Measurements from ENCODE around the gene RSPO1. TPM values are rescaled to one million over a fixed set of nuclear protein-coding genes. Genes with fewer than 3 reads are reported as not detected.

RSPO1 gene
- total and polyA plus RNA-seq, 2 of the 4 experiments (the other 2 are of a cell fraction) = not detected

DNA sequence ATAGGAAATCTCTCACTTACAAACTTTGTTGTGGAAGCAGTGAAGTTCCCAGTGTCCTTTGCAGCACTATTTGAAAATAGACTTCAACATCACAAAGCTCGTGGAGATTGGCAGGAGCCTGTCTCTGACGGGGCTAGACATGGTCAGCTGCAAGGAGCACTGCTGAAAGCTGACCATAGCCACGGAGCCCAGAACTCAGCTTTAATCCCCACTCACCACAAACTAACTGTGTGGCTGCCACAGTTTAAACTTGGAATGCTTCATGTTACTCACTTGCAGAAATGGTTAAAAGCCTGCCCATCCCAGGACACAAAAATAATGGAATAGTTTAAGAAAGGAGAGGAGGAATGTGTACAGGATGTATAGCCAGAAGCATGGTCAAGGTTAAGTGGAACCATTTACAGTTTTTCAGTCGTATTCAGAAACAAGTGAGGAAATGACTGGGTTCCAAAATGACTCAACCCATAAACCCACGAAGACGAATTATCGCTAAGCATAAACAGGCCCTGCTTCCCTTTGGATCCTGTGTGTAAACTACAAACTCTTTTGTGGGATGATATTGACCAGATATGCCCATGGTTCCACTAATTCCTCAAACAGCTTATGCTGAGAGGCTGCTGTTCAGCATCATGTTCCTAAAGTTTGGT, 59.7 kb downstream of the RSPO1 start:
- peak overlapping the region; percentile 78 for H3K4ac ChIP-seq (ENCODE audit: low read depth, low read length)
- in situ Hi-C loops (cut with MboI; ENCODE audit: low sequenced_read_pairs) = loop anchor here (25.0 kb wide), 1 partner anchor 437 kb away; the partner anchor contains the start of genes FHL3 and UTP11
- no peaks in the 10 kb centered on the region for H3K27me3 ChIP-seq (ENCODE audit: control insufficient read depth, insufficient read depth, low read length)
- peak overlapping the region; percentile 69 for H3K18ac ChIP-seq (ENCODE audit: low read depth, low read length)
- H2BK5ac ChIP-seq (ENCODE audit: low read depth, low read length, poor library complexity, severe bottlenecking) = peak overlapping the region; percentile 86
- intact Hi-C loops (cut with micrococcal nuclease) = loop anchor here (10.0 kb wide), 1 partner anchor 120 kb away; no protein-coding TSS in a partner anchor
- peaks cover 4 to 44% of the 10 kb centered on the region in 2 experiments; a peak in 3 of 4 replicates for H3K79me1 ChIP-seq (ENCODE audit: low read depth in 1 of 2, low read length in 2 of 2)
- peak overlapping the region; percentile 49 for H2BK120ac ChIP-seq (ENCODE audit: low read depth, low read length)
- H2AK9ac ChIP-seq (replicated peaks; ENCODE audit: low read depth, low read length, poor library complexity) = no peak overlapping the region
- H4K8ac ChIP-seq (ENCODE audit: low read depth in 2 of 2, low read length in 2 of 2) = peak overlapping the region; percentile 4 to 49; a peak in 3 of 4 replicates
- peak; percentile 91 for DNase-seq
- H3K4me2 ChIP-seq (ENCODE audit: low read depth, low read length) = peak overlapping the region; percentile 45
- peaks cover 14% of the 10 kb centered on the region for H3K4me1 ChIP-seq (ENCODE audit: control insufficient read depth, insufficient read depth, low read length)
- peak overlapping the region; percentile 26; the same call in 2 of the 3 replicates for H2BK15ac ChIP-seq (ENCODE audit: low read depth, low read length)
- H3K36me3 ChIP-seq (ENCODE audit: control insufficient read depth, insufficient read depth, low read length) = peaks cover 43% of the 10 kb centered on the region
- CTCF ChIA-PET = interaction anchor here (0.7 kb wide), 1 partner anchor 8 kb away, joined by 3 read pairs; no protein-coding TSS in a partner anchor
- H4K5ac ChIP-seq (ENCODE audit: low read depth, low read length) = peak overlapping the region; percentile 54; the same call in 1 of the 2 replicates
- peak; percentile 75 for ATAC-seq (ENCODE audit: low read depth)
- H3K14ac ChIP-seq (replicated peaks; ENCODE audit: low read depth, low read length) = peak overlapping the region; percentile 56
- H3K27ac ChIP-seq (ENCODE audit: insufficient read depth, low read length) = peak overlapping the region; percentile 71
- no CpG with 5 or more reads among the region's 7 CpGs for WGBS, 2 experiments (ENCODE audit: extremely low coverage in 2 of 2, insufficient read length in 1 of 2)
- dilution Hi-C loops (cut with HindIII; ENCODE audit: low sequenced_read_pairs, unreplicated experiment) = no loop called here
- H2BK20ac ChIP-seq (ENCODE audit: low read depth, low read length) = peak overlapping the region; percentile 62; the same call in 1 of the 2 replicates
- H3K23ac ChIP-seq (ENCODE audit: low read depth, low read length) = peak overlapping the region; percentile 0; the same call in 1 of the 2 replicates
- peak overlapping the region; percentile 11; the same call in 1 of the 2 replicates for H2AK5ac ChIP-seq (ENCODE audit: low read depth, low read length)
- peaks cover 2% of the 10 kb centered on the region; the same call in 1 of the 2 replicates for H3K9me1 ChIP-seq (ENCODE audit: insufficient read depth, low read length)
- no peak overlapping the region; the same call in 1 of the 2 replicates for H3K9ac ChIP-seq (ENCODE audit: low read depth, low read length)
- peak overlapping the region; percentile 1 for H2AFZ ChIP-seq (replicated peaks; ENCODE audit: low read length, poor library complexity)
- H3K56ac ChIP-seq (ENCODE audit: extremely low read depth, insufficient read depth, low read length) = peak overlapping the region; percentile 46; the same call in 1 of the 2 replicates
- peaks cover 15% of the 10 kb centered on the region for H4K20me1 ChIP-seq (ENCODE audit: insufficient read depth, low read length)
- POLR2A ChIA-PET (ENCODE audit: unreplicated experiment) = no interaction called here
- H4K91ac ChIP-seq (ENCODE audit: insufficient read depth, low read depth, low read length) = peak overlapping the region; percentile 42
- BruUV-seq (replicated peaks) = no TSS peak
- no peak overlapping the region for H3K4me3 ChIP-seq (ENCODE audit: insufficient read depth, low read depth, low read length)
- no peaks in the 10 kb centered on the region for H3K9me3 ChIP-seq (ENCODE audit: control insufficient read depth, insufficient read depth, low read length)
- no peak for TF ChIP-seq MAFK (IDR thresholded peaks at IDR 0.05; ENCODE audit: low read depth, low read length)
- TF ChIP-seq FOS (IDR thresholded peaks at IDR 0.05; ENCODE audit: low read depth, low read length) = peak; percentile 67
- no peak for TF ChIP-seq CHD1 (IDR thresholded peaks at IDR 0.05; ENCODE audit: low read depth, low read length)
- no peak for TF ChIP-seq MAZ (IDR thresholded peaks at IDR 0.05; ENCODE audit: borderline replicate concordance, low read depth, low read length)
- TF ChIP-seq, protein P1, sequence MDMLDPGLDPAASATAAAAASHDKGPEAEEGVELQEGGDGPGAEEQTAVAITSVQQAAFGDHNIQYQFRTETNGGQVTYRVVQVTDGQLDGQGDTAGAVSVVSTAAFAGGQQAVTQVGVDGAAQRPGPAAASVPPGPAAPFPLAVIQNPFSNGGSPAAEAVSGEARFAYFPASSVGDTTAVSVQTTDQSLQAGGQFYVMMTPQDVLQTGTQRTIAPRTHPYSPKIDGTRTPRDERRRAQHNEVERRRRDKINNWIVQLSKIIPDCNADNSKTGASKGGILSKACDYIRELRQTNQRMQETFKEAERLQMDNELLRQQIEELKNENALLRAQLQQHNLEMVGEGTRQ (IDR thresholded peaks at IDR 0.05; ENCODE audit: low read depth, low read length) = no peak
- TF ChIP-seq SMC3 (IDR thresholded peaks at IDR 0.05; ENCODE audit: low read depth, low read length) = no peak
- TF ChIP-seq RCOR1 (IDR thresholded peaks at IDR 0.05; ENCODE audit: insufficient replicate concordance, low read length) = no peak
- TF ChIP-seq MXI1 (IDR thresholded peaks at IDR 0.05; ENCODE audit: borderline replicate concordance, low read depth, low read length) = no peak
- TF ChIP-seq, protein P2, sequence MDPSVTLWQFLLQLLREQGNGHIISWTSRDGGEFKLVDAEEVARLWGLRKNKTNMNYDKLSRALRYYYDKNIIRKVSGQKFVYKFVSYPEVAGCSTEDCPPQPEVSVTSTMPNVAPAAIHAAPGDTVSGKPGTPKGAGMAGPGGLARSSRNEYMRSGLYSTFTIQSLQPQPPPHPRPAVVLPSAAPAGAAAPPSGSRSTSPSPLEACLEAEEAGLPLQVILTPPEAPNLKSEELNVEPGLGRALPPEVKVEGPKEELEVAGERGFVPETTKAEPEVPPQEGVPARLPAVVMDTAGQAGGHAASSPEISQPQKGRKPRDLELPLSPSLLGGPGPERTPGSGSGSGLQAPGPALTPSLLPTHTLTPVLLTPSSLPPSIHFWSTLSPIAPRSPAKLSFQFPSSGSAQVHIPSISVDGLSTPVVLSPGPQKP (IDR thresholded peaks at IDR 0.05; ENCODE audit: borderline replicate concordance, low read depth, low read length) = no peak
- peak; percentile 31; the same call in 1 of the 2 replicates for TF ChIP-seq CEBPB (IDR thresholded peaks at IDR 0.05; ENCODE audit: low read depth, low read length)
- no peak for TF ChIP-seq RAD21 (IDR thresholded peaks at IDR 0.05; ENCODE audit: low read length)
- TF ChIP-seq POLR2A (IDR thresholded peaks at IDR 0.05; ENCODE audit: low read depth, low read length) = peak; percentile 69
- TF ChIP-seq NFE2L2 (IDR thresholded peaks at IDR 0.05; ENCODE audit: low read depth, low read length) = no peak
- TF ChIP-seq BHLHE40 (IDR thresholded peaks at IDR 0.05; ENCODE audit: low read depth, low read length) = no peak
- no peak for TF ChIP-seq RFX5 (IDR thresholded peaks at IDR 0.05; ENCODE audit: low read depth, low read length)

Data from IMR-90 (cell line).